ENCODE measurements around the gene SKOR1.

DNA sequence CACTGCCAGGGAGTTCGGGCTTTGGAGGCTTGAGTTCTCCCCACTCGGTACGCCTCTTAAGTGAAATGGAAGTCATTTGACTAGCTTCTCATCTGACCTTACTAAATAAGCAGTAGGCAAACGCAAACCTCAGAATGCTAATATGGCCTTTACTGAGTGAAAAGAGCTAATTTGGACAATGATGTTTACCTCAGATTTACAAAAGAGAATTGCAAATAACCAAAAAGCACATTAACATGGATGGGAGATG, 16.1 kb downstream of the SKOR1 start:
- TF ChIP-seq, protein P1, sequence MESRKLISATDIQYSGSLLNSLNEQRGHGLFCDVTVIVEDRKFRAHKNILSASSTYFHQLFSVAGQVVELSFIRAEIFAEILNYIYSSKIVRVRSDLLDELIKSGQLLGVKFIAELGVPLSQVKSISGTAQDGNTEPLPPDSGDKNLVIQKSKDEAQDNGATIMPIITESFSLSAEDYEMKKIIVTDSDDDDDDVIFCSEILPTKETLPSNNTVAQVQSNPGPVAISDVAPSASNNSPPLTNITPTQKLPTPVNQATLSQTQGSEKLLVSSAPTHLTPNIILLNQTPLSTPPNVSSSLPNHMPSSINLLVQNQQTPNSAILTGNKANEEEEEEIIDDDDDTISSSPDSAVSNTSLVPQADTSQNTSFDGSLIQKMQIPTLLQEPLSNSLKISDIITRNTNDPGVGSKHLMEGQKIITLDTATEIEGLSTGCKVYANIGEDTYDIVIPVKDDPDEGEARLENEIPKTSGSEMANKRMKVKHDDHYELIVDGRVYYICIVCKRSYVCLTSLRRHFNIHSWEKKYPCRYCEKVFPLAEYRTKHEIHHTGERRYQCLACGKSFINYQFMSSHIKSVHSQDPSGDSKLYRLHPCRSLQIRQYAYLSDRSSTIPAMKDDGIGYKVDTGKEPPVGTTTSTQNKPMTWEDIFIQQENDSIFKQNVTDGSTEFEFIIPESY (IDR thresholded peaks at IDR 0.05; ENCODE audit: extremely low read depth, insufficient replicate concordance, low read length), result no peak
- TF ChIP-seq, protein P2, sequence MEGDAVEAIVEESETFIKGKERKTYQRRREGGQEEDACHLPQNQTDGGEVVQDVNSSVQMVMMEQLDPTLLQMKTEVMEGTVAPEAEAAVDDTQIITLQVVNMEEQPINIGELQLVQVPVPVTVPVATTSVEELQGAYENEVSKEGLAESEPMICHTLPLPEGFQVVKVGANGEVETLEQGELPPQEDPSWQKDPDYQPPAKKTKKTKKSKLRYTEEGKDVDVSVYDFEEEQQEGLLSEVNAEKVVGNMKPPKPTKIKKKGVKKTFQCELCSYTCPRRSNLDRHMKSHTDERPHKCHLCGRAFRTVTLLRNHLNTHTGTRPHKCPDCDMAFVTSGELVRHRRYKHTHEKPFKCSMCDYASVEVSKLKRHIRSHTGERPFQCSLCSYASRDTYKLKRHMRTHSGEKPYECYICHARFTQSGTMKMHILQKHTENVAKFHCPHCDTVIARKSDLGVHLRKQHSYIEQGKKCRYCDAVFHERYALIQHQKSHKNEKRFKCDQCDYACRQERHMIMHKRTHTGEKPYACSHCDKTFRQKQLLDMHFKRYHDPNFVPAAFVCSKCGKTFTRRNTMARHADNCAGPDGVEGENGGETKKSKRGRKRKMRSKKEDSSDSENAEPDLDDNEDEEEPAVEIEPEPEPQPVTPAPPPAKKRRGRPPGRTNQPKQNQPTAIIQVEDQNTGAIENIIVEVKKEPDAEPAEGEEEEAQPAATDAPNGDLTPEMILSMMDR (IDR thresholded peaks at IDR 0.05 in 2 of 3, conservative IDR thresholded peaks at IDR 0.05 in 1 of 3; ENCODE audit: borderline replicate concordance in 1 of 3, insufficient read depth in 1 of 3, low read depth in 2 of 3, low read length in 2 of 3), result no peak
- TF ChIP-seq POLR2A (IDR thresholded peaks at IDR 0.05; ENCODE audit: borderline replicate concordance, extremely low read depth, insufficient read depth, insufficient read length) (no peak), ZFX (IDR thresholded peaks at IDR 0.05) (no peak), CEBPB (IDR thresholded peaks at IDR 0.05; ENCODE audit: low read depth) (no peak), JUND (IDR thresholded peaks at IDR 0.05) (no peak), ZNF274 (IDR thresholded peaks at IDR 0.05; ENCODE audit: low read depth, low read length) (no peak), EZH2phosphoT487 (IDR thresholded peaks at IDR 0.05; ENCODE audit: borderline replicate concordance) (no peak), EZH2 (IDR thresholded peaks at IDR 0.05) (no peak), POLR2AphosphoS5 (IDR thresholded peaks at IDR 0.05; ENCODE audit: low read depth, low read length) (no peak)
- TF ChIP-seq, protein P3, sequence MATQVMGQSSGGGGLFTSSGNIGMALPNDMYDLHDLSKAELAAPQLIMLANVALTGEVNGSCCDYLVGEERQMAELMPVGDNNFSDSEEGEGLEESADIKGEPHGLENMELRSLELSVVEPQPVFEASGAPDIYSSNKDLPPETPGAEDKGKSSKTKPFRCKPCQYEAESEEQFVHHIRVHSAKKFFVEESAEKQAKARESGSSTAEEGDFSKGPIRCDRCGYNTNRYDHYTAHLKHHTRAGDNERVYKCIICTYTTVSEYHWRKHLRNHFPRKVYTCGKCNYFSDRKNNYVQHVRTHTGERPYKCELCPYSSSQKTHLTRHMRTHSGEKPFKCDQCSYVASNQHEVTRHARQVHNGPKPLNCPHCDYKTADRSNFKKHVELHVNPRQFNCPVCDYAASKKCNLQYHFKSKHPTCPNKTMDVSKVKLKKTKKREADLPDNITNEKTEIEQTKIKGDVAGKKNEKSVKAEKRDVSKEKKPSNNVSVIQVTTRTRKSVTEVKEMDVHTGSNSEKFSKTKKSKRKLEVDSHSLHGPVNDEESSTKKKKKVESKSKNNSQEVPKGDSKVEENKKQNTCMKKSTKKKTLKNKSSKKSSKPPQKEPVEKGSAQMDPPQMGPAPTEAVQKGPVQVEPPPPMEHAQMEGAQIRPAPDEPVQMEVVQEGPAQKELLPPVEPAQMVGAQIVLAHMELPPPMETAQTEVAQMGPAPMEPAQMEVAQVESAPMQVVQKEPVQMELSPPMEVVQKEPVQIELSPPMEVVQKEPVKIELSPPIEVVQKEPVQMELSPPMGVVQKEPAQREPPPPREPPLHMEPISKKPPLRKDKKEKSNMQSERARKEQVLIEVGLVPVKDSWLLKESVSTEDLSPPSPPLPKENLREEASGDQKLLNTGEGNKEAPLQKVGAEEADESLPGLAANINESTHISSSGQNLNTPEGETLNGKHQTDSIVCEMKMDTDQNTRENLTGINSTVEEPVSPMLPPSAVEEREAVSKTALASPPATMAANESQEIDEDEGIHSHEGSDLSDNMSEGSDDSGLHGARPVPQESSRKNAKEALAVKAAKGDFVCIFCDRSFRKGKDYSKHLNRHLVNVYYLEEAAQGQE (IDR thresholded peaks at IDR 0.05; ENCODE audit: low read depth), result no peak

All from HCT116 (cell line).